PC-3 (cell line): Measurements from ENCODE around the gene PODN. TPM values are rescaled to one million over a fixed set of nuclear protein-coding genes. Genes with fewer than 3 reads are reported as not detected.

Experiments used
- ATAC-seq: fragments of 200-7000 bp; cut with Tn5 transposase; 2 replicates; pipeline ENCODE4 v1.9.1; 2020; ENCODE audit warnings: mild to moderate bottlenecking, moderate library complexity
- BruUV-seq: library from RNA; stranded (reverse); fragments of 400-500 nt; replicated peaks from 2 replicates; lab custom pipeline; 2021; lab: Mats Ljungman, UMichigan
- CTCF ChIA-PET: fragments of 300-600 bp; sonication (Branson Sonifier 250); formaldehyde crosslinking; loops from one replicate; lab custom pipeline; 2022; ENCODE audit warnings: antibody characterized with exemption; lab: Charles Lee
- POLR2A ChIA-PET: fragments of 300-600 bp; sonication (Branson Sonifier 250); formaldehyde crosslinking; loops from one replicate; lab custom pipeline; 2022; ENCODE audit warnings: antibody characterized with exemption; ENCODE audit not compliant: unreplicated experiment; lab: Charles Lee
- DNase-seq: peaks from one replicate; pipeline ENCODE4 v3.0.0-alpha.2; 2015
- H2AFZ ChIP-seq: fragments of 300-600 bp; sonication (generic); 2 replicates; pipeline ENCODE4 v1.6.0; 2016; ENCODE audit warnings: antibody characterized with exemption, low read length
- H3F3A ChIP-seq: fragments of 300-600 bp; sonication (generic); one replicate; pipeline ENCODE4 v1.6.0; 2017; ENCODE audit warnings: antibody characterized with exemption, low read length, control low read depth, mild to moderate bottlenecking; ENCODE audit not compliant: unreplicated experiment
- H3K27ac ChIP-seq: fragments of 300-600 bp; sonication (generic); 2 replicates; pipeline ENCODE4 v1.5.1; 2016; ENCODE audit warnings: mild to moderate bottlenecking, low read length
- H3K27me3 ChIP-seq: fragments of 300-600 bp; sonication (generic); 2 replicates; pipeline ENCODE4 v1.6.1; 2016; ENCODE audit warnings: low read length, mixed read lengths
- H3K36me3 ChIP-seq: fragments of 300-600 bp; sonication (generic); 2 replicates; pipeline ENCODE4 v1.6.1; 2016; ENCODE audit warnings: low read depth, mixed run types, low read length, mixed read lengths
- H3K4me1 ChIP-seq: fragments of 300-600 bp; sonication (generic); 2 replicates; pipeline ENCODE4 v1.5.1; 2016; ENCODE audit warnings: low read length; ENCODE audit not compliant: insufficient read depth
- H3K4me2 ChIP-seq: fragments of 300-600 bp; sonication (generic); 2 replicates; pipeline ENCODE4 v1.6.0; 2016; ENCODE audit warnings: low read length
- H3K4me3 ChIP-seq: fragments of 300-600 bp; sonication (generic); 2 replicates; pipeline ENCODE4 v1.5.1; 2016; ENCODE audit warnings: mild to moderate bottlenecking, low read length, mixed read lengths
- H3K79me2 ChIP-seq: fragments of 300-600 bp; sonication (generic); 2 replicates; pipeline ENCODE4 v1.6.1; 2017; ENCODE audit warnings: low read length, mixed read lengths
- H3K9ac ChIP-seq: fragments of 300-600 bp; sonication (generic); 2 replicates; pipeline ENCODE4 v1.6.0; 2016; ENCODE audit warnings: mild to moderate bottlenecking, low read length
- H3K9me2 ChIP-seq: fragments of 300-600 bp; sonication (generic); replicated peaks from 2 replicates; pipeline ENCODE4 v1.6.1; 2016; ENCODE audit warnings: mixed run types, low read length, mixed read lengths
- H3K9me3 ChIP-seq: fragments of 300-600 bp; sonication (generic); 2 replicates; pipeline ENCODE4 v1.6.1; 2016; ENCODE audit warnings: low read length, mixed read lengths
- H4K20me1 ChIP-seq: fragments of 300-600 bp; sonication (generic); 2 replicates; pipeline ENCODE4 v1.6.1; 2016; ENCODE audit warnings: low read length, mixed read lengths
- CTCF ChIP-seq: fragments of 300-600 bp; sonication (generic); conservative IDR thresholded peaks from 2 replicates; pipeline ENCODE4 v1.5.1; 2017; ENCODE audit warnings: antibody characterized with exemption, low read depth, mild to moderate bottlenecking, low read length
- EZH2 ChIP-seq: fragments of 300-600 bp; sonication (generic); IDR thresholded peaks from one replicate; pipeline ENCODE4 v1.6.1; 2017; ENCODE audit warnings: antibody characterized with exemption, mild to moderate bottlenecking, low read length; ENCODE audit not compliant: unreplicated experiment
- EZH2phosphoT487 ChIP-seq: fragments of 300-600 bp; sonication (generic); IDR thresholded peaks from 2 replicates; pipeline ENCODE4 v1.6.1; 2018; ENCODE audit warnings: mild to moderate bottlenecking, antibody characterized with exemption, low read length, borderline replicate concordance
- intact Hi-C: fragments of 100-400 bp; cut with micrococcal nuclease; formaldehyde crosslinking; loops from 2 replicates; pipeline ENCODE4 v1.9.0; 2023
- total RNA-seq: library from RNA; depleted of rRNA; stranded (reverse); fragments of >200 nt; gene quantifications from 2 replicates; pipeline ENCODE4 v1.2.3, GENCODE V29; 2014

Gene PODN
- total RNA-seq, 1 experiment from 2014 or later = not detected

- H3K4me3 ChIP-seq = no peak overlapping the region
- no peaks in the 10 kb centered on the region for H3K27me3 ChIP-seq
- ATAC-seq = no peak
- H3K4me2 ChIP-seq = no peak overlapping the region
- ChIA-PET POLR2A (no interaction called here), CTCF (no interaction called here)
- no peaks in the 10 kb centered on the region for H3F3A ChIP-seq
- no peaks in the 10 kb centered on the region for H3K79me2 ChIP-seq
- no TSS peak for BruUV-seq
- intact Hi-C loops = no loop called here
- peaks cover 3% of the 10 kb centered on the region; the same call in 1 of the 2 replicates for H3K4me1 ChIP-seq
- H3K9me3 ChIP-seq = no peaks in the 10 kb centered on the region
- DNase-seq = no peak
- H3K27ac ChIP-seq = no peak overlapping the region
- TF ChIP-seq CTCF (no peak), EZH2phosphoT487 (no peak), EZH2 (no peak)
- H3K9me2 ChIP-seq = no peaks in the 10 kb centered on the region
- no peaks in the 10 kb centered on the region for H4K20me1 ChIP-seq
- no peaks in the 10 kb centered on the region for H3K36me3 ChIP-seq
- no peak overlapping the region for H3K9ac ChIP-seq
- H2AFZ ChIP-seq = no peak overlapping the region
Measured at GRCh38 chr1:53130878-53131589, 69.0 kb downstream of the PODN start.

- POLR2A ChIA-PET = no interaction called here
- Histone ChIP-seq H2AFZ (no peak overlapping the region), H3F3A (no peaks in the 10 kb centered on the region), H3K36me3 (no peaks in the 10 kb centered on the region), H3K27ac (no peak overlapping the region), H3K9ac (no peak overlapping the region), H3K4me1 (peaks cover 3% of the 10 kb centered on the region; the same call in 1 of the 2 replicates), H3K9me3 (no peaks in the 10 kb centered on the region), H3K9me2 (no peaks in the 10 kb centered on the region), H3K4me3 (no peak overlapping the region), H3K79me2 (no peaks in the 10 kb centered on the region), H4K20me1 (no peaks in the 10 kb centered on the region), H3K4me2 (no peak overlapping the region), H3K27me3 (no peaks in the 10 kb centered on the region)
- ATAC-seq = no peak
- CTCF ChIA-PET = no interaction called here
- intact Hi-C loops = no loop called here
- TF ChIP-seq CTCF (no peak), EZH2 (no peak), EZH2phosphoT487 (no peak)
- BruUV-seq = no TSS peak
- DNase-seq = no peak
Measured at GRCh38 chr1:53131590-53131938, 69.6 kb downstream of the PODN start.

GRCh38 chr1:53132176-53132575 is 70.2 kb downstream of the PODN start:
- intact Hi-C loops = no loop called here
- Histone ChIP-seq H3F3A (no peaks in the 10 kb centered on the region), H3K9me2 (no peaks in the 10 kb centered on the region), H4K20me1 (no peaks in the 10 kb centered on the region), H3K4me2 (no peak overlapping the region), H3K9me3 (no peaks in the 10 kb centered on the region), H3K4me3 (no peak overlapping the region), H3K36me3 (no peaks in the 10 kb centered on the region), H3K4me1 (peaks cover 3% of the 10 kb centered on the region; the same call in 1 of the 2 replicates), H3K79me2 (no peaks in the 10 kb centered on the region), H2AFZ (no peak overlapping the region), H3K27ac (no peak overlapping the region), H3K9ac (no peak overlapping the region), H3K27me3 (no peaks in the 10 kb centered on the region)
- CTCF ChIA-PET = no interaction called here
- ATAC-seq = no peak
- TF ChIP-seq EZH2phosphoT487 = no peak
- TF ChIP-seq CTCF = no peak
- no peak for TF ChIP-seq EZH2
- no TSS peak for BruUV-seq
- POLR2A ChIA-PET = interaction anchor here (0.6 kb wide), 1 partner anchor 72 kb away, joined by 3 read pairs; no protein-coding TSS in a partner anchor
- DNase-seq = no peak
